ENCODE measurements around the gene PELO.

DNA sequence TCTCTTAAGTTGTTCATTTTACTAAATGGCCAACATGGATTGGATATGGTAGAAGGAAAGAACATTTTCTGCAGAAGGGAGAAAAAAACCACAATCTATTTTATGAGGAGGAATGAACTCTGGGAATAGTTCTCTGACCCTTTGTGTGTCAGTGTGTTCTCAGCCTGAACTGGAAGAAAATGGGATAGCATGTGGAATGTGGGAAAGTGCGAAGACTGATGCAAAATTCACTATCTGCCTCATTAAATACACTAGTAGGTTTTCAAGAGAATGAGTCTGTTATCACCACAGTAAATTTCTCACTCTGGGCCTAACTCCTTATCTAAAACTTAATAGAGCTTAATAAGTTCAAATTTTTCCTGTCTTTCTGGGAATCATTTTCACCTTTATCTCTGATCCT lies 22.7 kb downstream of the PELO start:
- TF ChIP-seq, protein P1, sequence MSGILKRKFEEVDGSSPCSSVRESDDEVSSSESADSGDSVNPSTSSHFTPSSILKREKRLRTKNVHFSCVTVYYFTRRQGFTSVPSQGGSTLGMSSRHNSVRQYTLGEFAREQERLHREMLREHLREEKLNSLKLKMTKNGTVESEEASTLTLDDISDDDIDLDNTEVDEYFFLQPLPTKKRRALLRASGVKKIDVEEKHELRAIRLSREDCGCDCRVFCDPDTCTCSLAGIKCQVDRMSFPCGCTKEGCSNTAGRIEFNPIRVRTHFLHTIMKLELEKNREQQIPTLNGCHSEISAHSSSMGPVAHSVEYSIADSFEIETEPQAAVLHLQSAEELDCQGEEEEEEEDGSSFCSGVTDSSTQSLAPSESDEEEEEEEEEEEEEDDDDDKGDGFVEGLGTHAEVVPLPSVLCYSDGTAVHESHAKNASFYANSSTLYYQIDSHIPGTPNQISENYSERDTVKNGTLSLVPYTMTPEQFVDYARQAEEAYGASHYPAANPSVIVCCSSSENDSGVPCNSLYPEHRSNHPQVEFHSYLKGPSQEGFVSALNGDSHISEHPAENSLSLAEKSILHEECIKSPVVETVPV (CRISPR knock-in tag; IDR thresholded peaks at IDR 0.05), result no peak
- TF ChIP-seq TOX (CRISPR knock-in tag; IDR thresholded peaks at IDR 0.05; ENCODE audit: borderline replicate concordance) (no peak), ZNF565 (CRISPR knock-in tag; conservative IDR thresholded peaks at IDR 0.05; ENCODE audit: low read depth) (no peak), TCF4 (CRISPR knock-in tag; IDR thresholded peaks at IDR 0.05; ENCODE audit: borderline replicate concordance) (no peak), ZFP3 (CRISPR knock-in tag; IDR thresholded peaks at IDR 0.05) (no peak), ZC3H10 (CRISPR knock-in tag; IDR thresholded peaks at IDR 0.05) (no peak), ZNF8 (CRISPR knock-in tag; IDR thresholded peaks at IDR 0.05) (no peak), ISL1 (CRISPR knock-in tag; IDR thresholded peaks at IDR 0.05) (no peak)
- TF ChIP-seq, protein P2, sequence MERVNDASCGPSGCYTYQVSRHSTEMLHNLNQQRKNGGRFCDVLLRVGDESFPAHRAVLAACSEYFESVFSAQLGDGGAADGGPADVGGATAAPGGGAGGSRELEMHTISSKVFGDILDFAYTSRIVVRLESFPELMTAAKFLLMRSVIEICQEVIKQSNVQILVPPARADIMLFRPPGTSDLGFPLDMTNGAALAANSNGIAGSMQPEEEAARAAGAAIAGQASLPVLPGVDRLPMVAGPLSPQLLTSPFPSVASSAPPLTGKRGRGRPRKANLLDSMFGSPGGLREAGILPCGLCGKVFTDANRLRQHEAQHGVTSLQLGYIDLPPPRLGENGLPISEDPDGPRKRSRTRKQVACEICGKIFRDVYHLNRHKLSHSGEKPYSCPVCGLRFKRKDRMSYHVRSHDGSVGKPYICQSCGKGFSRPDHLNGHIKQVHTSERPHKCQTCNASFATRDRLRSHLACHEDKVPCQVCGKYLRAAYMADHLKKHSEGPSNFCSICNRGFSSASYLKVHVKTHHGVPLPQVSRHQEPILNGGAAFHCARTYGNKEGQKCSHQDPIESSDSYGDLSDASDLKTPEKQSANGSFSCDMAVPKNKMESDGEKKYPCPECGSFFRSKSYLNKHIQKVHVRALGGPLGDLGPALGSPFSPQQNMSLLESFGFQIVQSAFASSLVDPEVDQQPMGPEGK (CRISPR knock-in tag; IDR thresholded peaks at IDR 0.05; ENCODE audit: borderline replicate concordance), result no peak
- TF ChIP-seq, protein P3, sequence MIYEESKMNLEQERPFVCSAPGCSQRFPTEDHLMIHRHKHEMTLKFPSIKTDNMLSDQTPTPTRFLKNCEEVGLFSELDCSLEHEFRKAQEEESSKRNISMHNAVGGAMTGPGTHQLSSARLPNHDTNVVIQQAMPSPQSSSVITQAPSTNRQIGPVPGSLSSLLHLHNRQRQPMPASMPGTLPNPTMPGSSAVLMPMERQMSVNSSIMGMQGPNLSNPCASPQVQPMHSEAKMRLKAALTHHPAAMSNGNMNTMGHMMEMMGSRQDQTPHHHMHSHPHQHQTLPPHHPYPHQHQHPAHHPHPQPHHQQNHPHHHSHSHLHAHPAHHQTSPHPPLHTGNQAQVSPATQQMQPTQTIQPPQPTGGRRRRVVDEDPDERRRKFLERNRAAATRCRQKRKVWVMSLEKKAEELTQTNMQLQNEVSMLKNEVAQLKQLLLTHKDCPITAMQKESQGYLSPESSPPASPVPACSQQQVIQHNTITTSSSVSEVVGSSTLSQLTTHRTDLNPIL (CRISPR knock-in tag; IDR thresholded peaks at IDR 0.05; ENCODE audit: low read depth), result no peak
